GM12801 (cell line): ENCODE results near the gene TRIM59.

ENCODE experiments used
- TF ChIP-seq, protein P1 (sequence below): IDR thresholded peaks from one replicate; pipeline ENCODE4 v1.5.1; 2011; ENCODE audit warnings: control low read depth; ENCODE audit not compliant: insufficient read length; ENCODE audit errors: extremely low read depth

Gene TRIM59

DNA sequence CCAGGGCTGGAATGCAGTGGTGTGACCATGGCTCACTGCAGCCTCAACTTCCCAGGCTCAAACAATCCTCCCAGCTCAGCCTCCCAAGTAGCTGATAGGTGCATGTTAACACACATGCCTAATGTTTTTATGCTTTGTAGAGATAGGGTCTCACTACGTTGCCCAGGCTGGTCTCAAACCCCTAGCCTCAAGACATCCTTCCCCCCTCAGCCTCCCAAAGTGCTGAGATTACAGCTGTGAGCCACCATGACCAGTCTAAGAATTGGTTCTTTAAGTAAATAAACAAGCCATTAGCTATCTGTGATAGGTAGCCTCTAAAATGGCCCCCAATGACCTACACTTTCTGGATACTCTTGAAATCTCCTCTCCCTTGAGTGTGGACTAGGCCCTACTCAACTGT, 3.7 kb downstream of the TRIM59 start:
- TF ChIP-seq, protein P1, sequence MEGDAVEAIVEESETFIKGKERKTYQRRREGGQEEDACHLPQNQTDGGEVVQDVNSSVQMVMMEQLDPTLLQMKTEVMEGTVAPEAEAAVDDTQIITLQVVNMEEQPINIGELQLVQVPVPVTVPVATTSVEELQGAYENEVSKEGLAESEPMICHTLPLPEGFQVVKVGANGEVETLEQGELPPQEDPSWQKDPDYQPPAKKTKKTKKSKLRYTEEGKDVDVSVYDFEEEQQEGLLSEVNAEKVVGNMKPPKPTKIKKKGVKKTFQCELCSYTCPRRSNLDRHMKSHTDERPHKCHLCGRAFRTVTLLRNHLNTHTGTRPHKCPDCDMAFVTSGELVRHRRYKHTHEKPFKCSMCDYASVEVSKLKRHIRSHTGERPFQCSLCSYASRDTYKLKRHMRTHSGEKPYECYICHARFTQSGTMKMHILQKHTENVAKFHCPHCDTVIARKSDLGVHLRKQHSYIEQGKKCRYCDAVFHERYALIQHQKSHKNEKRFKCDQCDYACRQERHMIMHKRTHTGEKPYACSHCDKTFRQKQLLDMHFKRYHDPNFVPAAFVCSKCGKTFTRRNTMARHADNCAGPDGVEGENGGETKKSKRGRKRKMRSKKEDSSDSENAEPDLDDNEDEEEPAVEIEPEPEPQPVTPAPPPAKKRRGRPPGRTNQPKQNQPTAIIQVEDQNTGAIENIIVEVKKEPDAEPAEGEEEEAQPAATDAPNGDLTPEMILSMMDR = no peak

DNA sequence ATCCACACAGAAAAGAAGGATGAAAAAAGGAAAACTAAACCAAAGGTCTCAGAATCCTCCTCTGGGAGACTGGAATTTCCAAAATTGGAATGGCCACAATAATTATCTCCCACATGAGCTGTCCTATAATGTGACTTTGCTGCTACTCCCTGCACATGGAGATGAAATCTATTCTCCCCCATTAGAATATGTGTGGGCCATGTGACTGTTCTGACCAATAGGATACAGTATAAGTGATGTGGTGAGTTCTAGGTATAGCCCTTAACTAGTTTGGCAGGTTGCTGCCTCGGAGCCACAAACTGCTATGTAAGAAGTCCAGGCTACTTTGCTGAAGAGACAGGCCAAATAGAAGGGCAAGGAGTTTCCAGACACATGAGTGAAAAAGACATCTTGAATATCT, 5.2 kb downstream of the TRIM59 start:
- TF ChIP-seq, protein P1 = no peak

DNA sequence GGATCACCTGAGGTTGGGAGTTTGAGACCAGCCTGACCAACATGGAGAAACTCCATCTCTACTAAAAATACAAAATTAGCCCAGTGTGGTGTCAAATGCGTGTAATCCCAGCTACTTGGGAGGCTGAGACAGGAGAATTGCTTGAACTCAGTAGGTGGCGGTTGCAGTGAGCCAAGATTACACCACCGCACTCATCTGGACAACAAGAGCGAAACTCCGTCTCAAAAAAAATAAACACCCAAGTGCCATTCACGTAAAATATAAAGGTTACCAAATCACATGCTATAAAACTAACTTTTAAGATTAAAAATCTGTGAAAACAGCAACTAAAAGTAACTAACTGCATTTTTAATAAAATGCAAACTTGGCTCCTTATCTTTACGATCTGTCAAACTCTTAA, 8.9 kb downstream of the TRIM59 start:
- TF ChIP-seq, protein P1 = no peak

DNA sequence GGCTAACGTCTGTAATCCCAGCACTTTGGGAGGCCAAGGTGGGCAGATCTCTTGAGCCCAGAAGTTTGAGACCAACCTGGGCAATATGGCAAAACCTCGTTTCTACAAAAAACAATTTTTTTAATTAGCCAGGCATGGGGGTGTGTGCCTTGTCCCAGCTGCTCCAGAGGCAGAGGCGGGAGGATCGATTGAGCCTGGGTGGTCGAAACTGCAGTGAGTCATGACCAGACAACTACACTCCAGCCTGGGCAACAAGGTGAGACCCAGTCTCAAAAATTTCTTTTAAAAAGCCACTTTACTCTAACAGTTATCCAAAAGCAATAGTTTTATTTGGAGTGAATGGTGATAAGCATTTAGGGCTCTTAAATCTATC, 12.5 kb downstream of the TRIM59 start:
- TF ChIP-seq, protein P1 = no peak

DNA sequence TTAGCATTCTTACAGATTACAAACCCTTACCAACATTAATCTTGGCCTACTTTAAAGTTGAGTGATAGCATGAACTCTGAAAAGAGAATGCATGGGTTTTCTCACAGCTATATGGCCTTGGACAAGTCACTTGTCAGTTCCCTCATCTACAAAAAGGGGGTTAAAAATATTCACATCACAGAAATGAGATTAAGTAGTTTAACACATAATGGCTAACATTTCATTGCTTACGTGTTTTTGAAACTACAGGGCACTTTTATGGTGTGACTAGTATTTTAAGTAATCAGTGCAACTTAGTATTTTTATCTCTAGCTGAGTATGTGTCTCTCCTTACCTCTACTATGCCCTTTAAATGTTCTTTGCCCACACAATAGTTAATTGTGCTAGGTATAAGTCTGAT, 13.8 kb downstream of the TRIM59 start:
- TF ChIP-seq, protein P1 = no peak

DNA sequence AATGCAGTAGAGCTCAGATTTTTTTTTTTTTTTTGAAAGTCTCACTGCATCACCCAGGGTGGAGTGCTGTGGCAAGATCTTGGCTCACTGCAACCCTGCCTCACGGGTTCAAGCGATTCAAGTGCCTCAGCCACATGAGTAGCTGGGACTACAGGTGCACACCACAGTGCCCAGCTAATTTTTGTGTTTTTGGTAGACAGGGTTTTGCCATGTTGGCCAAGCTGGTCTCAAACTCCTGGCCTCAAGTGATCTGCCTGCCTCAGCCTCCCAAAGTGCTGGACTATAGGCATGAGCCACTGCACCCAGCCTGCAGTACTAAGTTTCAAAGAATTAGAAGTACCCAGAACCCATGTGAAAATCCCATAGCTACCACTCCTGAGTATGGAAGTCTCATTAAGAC, 14.5 kb downstream of the TRIM59 start:
- TF ChIP-seq, protein P1 = no peak

DNA sequence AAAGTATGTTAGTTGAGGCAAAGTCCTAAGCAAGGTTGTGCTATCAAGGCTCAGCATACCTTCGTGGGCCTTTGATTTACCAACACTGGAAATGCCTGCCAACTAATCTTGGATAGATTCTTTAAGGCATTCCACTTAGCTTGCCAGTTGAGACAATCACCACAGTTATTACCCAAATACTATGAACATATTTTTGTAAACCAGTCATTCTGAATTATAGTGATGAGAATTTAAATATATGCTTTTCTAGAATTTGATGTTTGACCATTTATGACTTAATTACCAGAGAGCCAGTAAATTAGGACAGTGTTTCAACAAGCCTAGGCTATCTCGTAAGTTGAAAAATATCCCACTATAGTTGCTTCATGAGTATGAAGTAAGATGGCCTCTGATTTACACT, 15.5 kb downstream of the TRIM59 start:
- TF ChIP-seq, protein P1 = no peak
